Activated CD4-positive, CD25-positive, alpha-beta regulatory T cell (primary cell): Measurements from ENCODE around the gene FAM162A.
"Not testable (repeated sequence)": the region's sequence is repeated elsewhere in the genome, so short reads cannot be mapped to it uniquely, and the experiment has no call there.

Experiments used
- DNase-seq, 4 experiments: peaks; one replicate each; lab custom pipeline; 2025; lab: John Stamatoyannopoulos, UW

Gene FAM162A

DNA sequence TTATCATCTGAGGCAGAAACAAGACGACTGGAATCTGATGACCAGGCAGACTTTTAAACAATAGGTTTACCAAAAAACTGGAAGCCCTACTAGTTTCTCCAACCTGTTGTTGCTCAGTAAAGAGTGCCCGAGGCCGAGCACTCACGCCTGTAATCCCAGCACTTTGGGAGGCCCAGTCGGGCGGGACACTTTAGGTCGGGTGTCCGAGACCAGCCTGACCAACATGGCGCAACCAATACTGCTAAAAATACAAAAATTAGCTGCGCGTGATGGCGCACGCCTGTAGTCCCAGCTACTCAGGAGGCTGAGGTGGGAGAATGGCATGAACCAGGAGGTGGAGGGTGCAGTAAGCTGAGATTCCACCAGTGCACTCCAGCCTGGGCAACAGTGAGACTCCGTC is 33.0 kb downstream of the FAM162A start:
- DNase-seq = no peak

DNA sequence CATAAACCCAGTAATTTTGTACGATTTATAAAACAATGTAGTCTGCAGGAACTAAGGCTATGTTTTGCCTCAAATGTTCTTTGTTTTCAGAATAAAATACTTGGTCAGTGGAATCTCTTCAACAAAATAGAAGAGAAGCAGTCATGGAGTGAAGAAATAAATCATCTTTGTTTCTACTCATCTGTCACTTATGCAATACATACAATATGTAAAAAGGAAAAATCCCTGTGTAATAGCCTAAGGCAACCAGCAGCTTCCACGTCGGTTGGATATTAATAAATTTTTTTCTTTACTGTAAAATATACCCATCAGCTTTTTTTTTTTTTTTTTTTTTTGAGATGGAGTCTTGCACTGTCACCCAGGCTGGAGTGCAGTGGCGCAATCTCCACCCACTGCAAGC is 37.1 kb downstream of the FAM162A start:
- DNase-seq = no peak

DNA sequence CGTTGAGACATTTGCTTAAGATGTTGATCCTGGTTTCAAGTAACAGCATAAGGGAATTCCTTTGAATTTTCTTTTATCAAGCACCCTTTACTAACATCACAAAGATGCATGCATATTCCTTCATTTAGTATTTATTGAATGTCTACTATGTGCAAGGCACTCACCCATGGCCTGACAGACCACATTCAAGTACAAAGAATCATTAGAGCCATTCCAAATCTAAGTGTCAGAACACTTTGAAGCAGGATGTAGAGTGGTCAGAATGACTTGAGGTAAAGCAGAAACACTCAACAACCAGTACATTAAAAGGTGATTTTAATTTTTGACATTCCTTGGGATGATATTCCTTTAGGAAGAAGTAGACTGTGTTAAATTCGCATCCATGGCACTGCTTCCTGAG is 37.9 kb downstream of the FAM162A start:
- no peak for DNase-seq

DNA sequence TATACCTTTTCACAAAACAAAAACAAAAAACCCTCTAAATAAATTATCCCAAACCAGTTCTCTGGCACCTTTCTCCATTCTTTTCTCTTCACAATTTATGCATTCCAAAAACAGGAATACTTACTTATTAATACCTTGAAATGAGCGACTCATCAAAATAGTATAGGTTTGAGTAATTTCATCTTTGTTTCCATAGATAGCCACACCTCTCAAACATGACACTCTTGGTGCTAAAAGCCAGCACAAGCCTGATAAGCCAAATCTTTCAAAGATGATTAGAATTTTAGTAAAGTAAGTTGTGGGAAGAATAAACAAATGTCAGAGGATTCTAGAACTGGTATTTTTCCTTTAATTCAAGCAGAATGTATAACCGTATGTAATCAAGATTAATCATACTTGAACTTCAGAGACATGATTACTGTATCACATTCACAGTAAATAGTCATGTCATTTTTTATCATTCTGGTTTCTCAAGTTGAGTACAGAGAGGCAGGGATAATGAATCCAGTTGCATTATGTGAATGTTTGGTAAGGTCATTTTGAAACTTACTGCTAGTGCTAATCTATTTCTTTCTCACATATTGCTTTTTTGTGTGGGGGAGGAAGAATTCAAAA is 44.0 kb downstream of the FAM162A start:
- no peak for DNase-seq

DNA sequence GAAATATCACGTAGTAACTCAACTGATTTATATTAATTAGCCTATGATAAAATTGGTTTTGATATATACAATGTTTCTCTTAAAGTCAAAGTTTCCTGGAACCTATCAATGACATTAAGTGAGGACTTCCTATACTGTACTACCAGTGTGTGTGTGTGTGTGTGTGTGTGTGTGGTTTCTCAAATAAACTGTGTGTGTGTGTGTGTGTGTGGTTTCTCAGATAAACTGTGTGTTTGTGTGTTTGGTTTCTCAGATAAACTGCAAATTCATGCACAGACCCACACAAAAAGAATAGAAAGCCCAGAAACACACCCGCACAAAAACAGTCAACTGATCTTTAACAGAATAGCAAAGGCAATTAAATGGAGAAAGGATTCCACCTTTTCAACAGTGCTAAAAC is 46.4 kb downstream of the FAM162A start:
- no peak for DNase-seq

DNA sequence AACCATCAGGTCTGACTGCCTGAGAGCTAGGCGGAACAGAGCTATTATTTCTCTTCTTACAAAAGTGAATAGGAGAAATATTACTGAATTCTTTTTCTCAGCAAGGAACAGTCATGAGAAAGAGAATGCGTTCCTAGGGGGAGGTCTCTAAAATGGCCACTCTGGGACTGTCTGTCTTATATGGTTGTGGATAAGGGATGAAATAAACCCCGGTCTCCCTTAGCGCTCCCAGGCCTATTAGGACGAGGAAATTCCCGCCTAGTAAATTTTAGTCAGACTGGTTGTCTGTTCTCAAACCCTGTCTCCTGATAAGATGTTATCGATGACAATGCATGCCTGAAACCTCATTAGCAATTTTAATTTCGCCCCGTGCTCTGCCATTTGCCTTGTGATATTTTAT is 52.0 kb downstream of the FAM162A start:
- no peak for DNase-seq

DNA sequence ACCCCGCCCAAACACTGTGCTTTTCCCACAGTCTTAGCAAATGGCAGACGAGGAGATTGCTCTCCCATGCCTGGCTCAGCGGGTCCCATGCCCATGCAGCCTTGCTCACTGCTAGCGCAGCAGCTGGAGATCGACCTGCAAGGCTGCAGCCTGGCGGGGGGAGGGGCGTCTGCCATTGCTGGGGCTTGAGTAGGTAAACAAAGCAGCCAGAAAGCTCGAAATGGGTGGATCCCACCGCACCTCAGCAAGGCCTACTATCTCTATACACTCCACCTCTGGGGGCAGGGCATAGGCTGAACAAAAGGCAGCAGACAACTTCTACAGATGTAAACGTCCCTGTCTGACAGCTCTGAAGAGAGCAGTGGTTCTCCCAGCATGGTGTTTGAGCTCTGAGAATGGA is 59.1 kb downstream of the FAM162A start:
- DNase-seq = no peak

DNA sequence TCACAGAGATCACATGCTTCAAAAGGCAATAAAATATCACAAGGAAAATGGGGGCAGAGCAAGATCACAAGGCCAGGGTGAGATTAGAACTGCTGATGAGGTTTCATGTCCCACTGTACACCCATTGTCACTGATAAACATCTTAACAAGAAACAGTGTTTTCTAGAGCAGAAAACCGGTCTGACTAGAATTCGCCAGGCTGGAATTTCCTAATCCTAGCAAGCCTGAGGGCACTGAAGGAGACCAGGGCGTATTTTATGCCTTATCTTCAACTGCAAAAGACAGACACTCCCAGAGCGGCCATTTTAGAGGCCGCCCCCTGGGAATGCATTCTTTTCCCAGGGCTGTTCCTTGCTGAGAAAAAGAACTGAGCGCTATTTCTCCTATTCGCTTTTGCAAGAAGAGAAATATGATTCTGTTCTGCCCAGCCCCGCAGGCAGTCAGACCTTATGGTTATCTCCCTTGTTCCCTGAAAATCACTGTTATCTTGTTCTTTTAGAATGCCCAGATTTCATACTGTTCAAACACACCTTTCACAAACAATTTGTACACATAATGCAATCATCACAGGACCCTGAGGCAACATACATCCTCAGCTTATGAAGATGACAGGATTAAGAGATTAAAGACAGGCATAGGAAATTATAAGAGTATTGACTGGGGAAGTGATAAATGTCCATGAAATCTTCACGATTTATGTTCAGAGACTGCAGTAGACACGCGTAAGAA is 59.9 kb downstream of the FAM162A start:
- DNase-seq = not testable (repeated sequence)

DNA sequence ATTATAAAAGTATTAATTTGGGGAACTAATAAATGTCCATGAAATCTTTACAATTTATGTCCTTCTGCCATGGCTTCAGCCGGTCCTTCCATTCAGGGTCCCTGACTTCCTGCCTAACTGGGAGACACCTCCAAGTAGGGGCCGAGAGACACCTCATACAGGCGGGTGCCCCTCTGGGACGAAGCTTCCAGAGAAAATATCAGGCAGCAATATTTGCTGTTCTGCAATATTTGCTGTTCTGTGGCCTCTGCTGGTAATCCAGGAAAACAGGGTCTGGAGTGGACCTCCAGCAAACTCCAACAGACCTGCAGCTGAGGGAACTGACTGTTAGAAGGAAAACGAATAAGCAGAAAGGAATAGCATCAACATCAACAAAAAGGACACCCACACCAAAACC is 60.5 kb downstream of the FAM162A start:
- DNase-seq = not testable (repeated sequence)

DNA sequence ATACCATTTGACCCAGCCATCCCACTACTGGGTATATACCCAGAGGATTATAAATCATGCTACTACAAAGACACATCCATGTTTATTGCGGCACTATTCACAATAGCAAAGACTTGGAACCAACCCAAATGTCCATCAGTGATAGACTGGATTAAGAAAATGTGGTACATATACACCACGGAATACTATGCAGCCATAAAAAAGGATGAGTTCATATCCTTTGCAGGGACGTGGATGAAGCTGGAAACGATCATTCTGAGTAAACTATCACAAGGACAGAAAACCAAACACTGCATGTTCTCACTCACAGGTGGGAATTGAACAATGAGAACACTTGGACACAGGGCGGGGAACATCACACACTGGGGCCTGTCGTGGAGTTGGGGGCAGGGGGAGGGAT is 64.2 kb downstream of the FAM162A start:
- DNase-seq = not testable (repeated sequence)

DNA sequence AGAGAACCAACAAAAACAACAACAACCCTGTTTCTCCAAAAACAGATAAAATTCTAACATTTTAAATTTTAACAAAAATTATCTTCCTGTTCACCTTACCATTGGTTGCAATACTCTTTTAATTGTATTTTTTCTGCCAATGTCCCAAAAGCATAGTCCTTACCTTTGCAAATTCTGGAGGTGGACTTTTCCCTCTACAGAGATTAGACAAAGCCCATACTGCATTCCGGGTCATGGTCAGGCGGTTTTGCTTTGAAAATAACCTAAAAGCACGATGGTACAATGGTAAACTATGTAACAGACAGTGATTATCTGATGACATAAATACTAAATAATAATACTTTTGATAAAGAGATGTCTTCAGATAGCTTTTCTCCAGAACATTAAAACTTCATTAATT is 67.4 kb downstream of the FAM162A start:
- no peak for DNase-seq

DNA sequence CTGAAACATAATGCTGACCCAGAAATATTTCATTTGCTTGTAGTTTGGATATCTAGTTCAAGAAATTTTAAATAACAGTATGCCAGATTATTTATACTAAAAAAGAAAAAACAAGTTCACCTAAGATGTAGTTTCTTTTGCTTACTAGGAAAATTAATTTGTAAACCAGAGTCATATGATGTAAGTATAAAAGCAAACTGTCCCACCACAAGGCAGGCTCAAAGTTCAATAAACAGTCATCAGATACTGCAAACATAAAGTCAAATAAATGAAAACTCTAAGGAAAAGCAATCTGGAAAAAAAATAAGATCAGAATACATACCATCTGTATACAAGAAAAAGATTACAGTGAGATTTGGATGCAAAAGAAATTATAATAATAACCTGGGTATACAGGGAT is 72.1 kb downstream of the FAM162A start:
- DNase-seq = no peak

DNA sequence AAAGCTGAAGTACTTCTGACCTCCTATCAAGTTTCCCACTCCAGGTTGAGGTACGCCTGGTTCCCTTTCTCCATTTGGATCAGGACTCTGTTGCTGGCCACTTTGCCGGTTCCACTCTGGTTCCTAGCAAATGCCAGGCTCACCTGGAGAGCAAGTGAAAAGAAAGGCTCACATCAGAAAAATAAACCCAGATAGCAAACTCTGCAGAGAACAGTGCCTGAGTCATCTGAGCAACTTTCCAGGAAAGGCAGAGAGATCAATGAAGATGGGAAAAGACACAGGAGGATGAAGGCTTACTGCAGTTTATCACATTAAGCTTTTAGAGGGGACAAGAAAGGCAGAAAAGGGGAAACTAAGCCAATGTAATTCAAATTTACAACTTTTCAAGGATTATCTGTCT is 73.7 kb downstream of the FAM162A start:
- DNase-seq = no peak

DNA sequence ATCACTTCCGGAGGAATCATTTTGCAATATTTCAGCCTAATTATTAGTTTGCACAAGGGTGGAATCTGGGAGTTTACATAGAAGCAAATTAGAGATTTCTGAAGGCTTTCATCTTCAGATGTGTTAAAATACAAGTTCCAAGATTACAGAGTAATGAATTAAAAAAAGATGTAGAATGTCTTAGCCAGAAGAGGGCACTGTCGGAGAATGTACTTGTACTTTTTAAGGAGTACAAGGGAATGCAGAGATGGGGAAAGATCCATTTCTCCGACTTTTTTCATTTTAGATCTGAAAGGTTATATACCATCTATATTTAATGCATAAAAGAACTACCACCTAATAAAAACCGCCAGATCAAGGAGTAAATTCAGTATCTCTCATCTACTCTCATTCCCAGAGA is 75.0 kb downstream of the FAM162A start:
- DNase-seq = no peak

DNA sequence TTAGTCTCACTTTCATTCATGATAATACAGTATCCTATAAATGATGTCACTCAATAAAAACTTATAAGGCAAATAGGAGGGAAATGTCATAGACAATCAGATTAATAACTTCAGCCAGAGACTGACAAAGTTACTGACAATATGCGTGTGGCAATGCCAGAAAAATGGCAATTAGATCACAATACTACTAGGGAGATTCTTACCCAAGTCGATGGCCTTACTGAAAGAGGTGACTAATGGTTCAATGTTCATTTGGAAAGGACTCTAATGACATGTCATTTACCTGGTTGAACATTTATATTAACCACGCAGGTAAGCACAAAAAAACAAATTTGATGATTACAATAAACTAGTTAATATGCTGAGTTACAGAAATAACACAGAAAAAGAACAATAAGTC is 77.8 kb downstream of the FAM162A start:
- no peak for DNase-seq
